Kidney glomerular epithelial cell (primary cell): ENCODE measurements around the gene CACNB4.

Experiments used
- DNase-seq: peaks from one replicate; lab custom pipeline; 2025; lab: John Stamatoyannopoulos, UW

Gene CACNB4

DNA sequence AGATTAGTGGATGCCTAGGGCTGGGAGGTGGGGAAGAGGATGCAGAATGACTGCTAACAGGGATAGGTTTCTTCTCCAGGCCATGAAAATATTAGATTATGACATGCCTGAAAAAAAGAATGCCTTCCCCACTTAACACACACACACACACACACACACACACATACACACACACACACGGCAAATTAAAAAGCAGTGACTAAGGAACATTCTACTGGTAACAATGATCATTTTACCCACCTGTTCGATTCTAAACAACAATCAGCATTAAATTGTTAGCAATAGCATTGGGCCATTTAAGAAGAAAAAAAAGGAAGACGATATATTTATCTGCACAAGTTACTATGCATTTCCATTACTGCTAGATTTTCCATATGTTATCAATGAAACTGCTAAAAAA lies 10.8 kb downstream of the CACNB4 start:
- DNase-seq: no peak

DNA sequence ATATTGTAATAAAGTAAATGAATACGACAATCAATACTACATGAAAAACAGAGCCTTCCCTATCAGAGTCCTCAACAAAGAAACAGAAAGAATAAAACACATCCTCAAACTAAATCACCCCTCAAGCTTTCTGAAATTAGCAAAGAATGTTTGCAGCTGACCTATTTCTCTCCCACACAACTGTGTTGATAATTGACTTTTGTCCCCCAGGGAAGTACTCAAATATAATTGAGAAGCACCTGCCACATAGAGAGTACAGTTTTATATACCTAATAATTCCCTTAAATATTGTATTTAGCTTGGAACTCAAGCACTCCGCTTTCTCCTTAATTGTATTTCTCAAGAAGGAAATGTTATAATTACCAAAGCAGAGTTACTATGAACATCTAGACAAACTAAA lies 12.6 kb downstream of the CACNB4 start:
- DNase-seq: no peak

DNA sequence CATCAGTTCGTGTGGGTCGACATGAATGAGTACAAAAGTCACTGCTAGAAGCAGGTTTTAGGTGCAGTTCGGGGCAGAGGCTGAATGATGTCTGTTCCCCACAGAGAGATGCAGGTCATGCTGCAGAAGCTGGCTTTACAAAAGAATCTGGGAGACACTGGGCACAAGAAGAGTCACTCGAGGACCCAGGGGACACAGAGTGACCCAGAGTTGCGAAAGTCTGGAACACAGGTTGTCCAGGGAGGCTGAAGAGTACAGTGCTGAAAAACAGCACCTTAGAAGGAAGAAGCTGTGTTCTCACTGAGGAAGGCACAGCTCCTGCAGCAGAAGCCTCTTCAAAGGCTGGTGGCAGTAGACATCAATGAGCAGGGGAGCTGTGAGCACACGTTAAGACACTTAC lies 14.8 kb downstream of the CACNB4 start:
- DNase-seq: no peak

DNA sequence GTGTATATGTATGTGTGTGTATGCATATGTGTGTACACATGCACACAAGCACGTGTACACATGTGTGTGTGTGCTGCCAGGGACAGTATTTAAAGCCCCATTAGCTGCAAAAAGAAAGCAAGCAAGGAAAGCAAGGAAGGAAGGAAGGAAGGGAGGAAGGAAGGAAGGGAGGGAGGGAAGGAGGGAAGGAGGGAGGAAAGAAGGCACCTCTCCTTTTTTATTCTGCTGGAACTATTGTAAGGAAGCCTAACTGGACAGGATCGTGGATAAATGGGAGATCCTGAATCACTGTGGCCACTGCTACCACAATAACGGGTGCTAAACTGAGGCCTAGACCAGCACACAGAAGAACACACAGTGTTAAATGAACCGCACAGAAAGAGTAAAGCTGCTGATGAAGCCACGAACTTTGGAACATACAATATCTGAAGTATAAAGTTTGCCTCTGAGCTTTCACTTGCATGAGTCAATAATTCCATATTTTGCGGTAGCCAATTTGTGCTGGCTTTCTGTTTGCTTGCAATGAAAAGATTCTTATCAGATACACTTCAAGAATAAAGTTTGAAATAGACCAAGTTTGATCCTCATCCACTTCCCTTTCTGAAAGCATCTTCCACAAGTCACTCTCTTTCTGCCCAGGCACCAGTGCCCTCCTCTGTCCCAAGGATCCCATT lies 15.5 kb downstream of the CACNB4 start:
- no peak for DNase-seq

DNA sequence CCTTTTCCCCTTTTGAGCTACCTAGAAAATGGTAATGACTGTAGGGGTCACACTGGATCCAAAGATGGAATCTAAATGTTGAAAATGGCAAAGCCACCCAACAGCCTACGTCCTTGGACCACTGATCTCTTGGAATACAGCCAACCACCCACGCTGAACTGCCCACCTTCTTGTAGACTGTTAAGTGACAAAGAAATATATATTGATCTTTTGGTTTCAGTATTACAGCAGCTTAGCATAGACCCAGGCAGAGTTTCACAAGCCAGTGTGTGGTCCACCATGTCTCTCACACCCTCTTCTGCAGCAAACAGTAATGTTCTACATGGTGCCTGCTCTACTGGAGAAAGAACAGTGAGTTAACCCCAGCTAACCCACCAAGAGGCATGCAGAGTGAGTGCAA lies 20.2 kb downstream of the CACNB4 start:
- no peak for DNase-seq

DNA sequence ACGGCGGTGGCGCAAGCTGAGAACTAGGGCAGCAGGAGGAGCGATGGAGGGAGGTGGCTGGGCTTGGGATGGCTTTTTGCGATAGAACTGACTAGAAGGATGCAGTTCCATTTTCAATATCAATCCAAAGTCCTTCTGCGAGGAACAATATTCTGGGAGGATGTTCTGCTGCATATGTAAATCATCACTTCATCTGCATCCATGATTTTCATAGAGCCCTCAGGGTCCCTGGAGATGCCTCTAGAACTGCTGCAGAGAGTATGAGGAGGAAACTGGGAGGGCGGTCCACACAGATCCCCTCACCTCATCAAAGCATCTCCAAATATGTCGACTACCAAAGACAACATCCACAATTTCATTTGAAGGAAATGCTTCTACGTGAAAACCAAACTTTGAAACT lies 20.8 kb downstream of the CACNB4 start:
- no peak for DNase-seq

- DNase-seq: no peak
These were observed 23.3 kb downstream of the CACNB4 start for GRCh38 chr2:152075461-152076050.

DNA sequence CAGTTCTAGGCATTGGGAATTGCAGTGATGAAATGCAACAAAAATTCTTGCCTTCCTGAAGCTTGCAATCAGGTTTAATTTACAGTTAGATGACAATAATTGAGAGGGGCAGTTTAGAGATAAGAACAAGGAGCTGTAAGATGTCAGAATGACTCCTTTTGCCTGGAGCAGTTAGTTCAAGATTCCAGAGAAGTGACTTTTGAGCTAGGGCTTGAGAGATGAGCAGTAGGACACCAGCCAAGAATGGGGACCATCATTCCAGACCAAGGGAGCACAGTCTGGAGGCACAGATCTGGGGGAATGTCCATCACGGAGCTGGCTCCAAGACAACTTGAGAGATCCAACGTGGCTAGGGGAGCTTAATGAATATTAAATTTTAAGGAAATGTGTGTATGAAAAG lies 26.8 kb downstream of the CACNB4 start:
- no peak for DNase-seq

- DNase-seq: no peak
These were observed 27.3 kb downstream of the CACNB4 start for GRCh38 chr2:152071518-152071917.

DNA sequence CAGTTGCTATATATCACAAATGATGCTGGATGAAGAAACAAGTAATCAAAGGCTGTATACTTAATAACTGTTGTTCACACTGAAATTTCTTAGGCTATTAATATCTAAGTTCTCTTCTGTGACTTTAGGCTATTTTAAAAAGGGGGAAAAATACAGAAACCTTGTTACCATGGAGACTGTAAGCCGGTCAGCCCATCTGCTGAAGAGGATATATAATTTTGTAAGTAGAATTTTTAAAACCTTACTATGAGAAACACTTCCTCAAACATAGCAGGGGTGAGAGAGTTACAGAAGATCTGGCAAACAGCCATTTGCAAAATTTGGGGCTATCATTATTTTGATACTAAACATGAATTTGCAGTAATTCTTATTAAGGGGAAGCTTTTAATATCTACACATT lies 27.8 kb downstream of the CACNB4 start:
- no peak for DNase-seq

GRCh38 chr2:152068226-152068625 lies 30.6 kb downstream of the CACNB4 start:
- DNase-seq: no peak

- DNase-seq: no peak
These were observed 31.0 kb downstream of the CACNB4 start for GRCh38 chr2:152067823-152068222.

DNA sequence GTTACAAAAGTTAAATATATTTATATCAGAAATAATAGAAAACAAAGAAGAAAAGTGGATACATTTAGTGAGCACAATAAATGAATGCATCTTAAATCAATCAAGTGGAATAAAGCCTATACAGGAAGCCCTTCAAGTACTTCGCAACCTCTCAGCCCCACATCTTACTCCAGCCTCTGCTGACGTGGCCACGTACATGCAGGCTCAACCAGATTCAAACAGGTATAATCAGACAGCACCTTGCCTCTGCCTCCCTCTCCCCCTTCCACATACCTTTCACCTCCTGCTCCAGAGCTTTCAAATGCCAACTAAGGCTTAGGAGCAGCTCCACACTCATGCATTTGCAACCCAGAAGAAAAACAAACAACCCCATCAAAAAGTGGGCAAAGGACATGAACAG lies 32.9 kb downstream of the CACNB4 start:
- DNase-seq: no peak

GRCh38 chr2:152064001-152064400 lies 34.8 kb downstream of the CACNB4 start:
- no peak for DNase-seq

- DNase-seq: no peak
These were observed 35.4 kb downstream of the CACNB4 start for GRCh38 chr2:152063325-152063924.

DNA sequence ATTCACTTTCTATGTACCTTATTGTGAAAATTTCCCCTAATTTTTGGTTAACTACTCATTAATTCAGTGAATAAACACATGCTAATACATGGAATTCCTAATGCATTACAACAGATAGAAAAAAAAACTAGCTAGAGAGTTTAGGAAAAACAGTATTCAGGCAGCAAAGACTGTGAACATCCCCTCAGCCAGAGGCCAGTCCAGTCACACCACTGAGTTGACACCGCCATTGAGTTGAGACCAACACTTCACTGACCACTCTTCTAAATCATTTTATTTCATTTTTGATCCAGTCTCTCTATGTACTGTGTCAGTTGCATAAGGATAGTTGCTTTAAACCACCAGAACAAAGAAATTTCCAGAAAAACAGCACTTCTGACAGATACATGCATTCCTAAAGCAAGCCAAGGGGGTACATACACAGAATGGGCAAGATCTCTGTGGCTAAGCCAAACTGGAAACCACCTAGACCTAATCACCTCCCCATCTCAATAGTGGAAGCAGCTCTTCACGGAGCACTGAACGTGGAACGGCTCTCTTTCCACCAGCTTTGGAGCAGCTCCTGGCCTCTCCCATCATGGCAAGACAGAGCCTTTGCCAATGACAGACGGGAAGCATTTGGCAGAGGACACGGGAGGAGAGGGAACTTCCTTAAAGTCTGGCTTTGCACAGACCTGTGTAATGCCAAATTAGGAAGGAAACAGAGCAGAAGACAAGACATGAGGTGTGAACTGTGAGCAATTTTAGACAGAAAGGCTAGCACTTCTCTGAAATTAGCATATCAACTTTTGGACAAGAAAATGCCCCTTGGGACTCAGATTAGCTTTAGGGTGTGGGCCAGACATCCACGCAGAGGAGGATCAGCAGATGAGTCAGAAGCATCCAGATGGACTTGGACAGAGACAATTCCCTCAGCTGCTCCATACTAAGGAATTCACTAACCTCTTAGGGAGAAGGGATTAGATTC lies 36.4 kb downstream of the CACNB4 start:
- DNase-seq: peak; percentile 29

- no peak for DNase-seq
These were observed 37.5 kb downstream of the CACNB4 start for GRCh38 chr2:152061383-152061782.

- DNase-seq: no peak
These were observed 40.2 kb downstream of the CACNB4 start for GRCh38 chr2:152058655-152059054.

DNA sequence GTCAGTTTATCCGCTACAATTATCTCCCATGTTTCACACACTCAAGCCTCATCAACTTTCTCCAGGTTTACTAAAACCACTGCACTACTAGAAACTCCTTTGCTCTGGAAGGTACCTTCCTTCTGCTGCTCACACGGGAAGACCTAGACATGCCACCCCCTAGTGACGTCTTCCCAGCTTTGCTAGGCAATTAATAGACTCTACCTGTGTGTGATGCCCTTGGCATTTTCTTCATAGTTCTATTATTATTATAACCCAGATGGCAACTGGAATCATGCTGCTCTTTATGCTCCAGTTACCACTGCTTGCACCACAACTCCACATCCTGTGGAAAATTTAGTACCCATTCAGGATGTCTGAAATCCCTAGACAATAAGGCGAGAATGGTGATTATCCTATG lies 42.4 kb downstream of the CACNB4 start:
- DNase-seq: peak; percentile 81

DNA sequence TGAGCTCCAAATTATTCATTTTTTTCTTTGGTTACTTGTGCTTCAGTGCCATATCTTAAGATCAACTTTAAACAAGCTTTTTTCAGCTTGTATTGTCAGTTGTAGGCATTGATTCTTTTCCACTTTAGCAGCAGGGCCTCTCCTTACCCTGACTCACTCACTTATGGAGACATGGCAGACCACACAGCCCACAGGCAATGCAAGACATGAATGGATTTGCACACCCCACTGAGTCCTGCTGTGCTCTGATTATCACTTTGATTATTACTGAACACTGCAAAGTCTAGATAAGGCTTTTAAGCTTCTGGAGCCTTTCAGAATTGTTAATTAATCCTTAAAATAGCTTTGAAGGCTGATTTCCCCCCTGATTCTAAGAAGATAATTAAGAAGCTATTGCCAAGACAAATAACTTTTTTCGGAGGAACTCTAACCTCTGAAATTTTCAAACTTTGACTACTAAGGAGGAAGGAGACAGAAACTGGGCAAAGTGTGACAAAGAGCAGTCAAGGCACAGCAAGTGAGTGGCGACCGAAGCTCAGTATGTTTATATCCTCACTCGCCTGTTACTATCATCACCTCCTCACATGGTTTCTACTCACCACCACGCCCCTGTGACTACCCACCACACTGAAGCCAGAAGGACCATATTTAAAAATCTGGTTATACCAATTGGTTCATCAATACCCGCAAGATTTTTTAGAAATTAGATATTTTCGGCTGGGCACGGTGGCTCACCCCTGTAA lies 43.3 kb downstream of the CACNB4 start:
- DNase-seq: peak; percentile 38

- DNase-seq: peak; percentile 54
These were observed 44.3 kb downstream of the CACNB4 start for GRCh38 chr2:152054593-152054992.

GRCh38 chr2:152051436-152051835 lies 47.4 kb downstream of the CACNB4 start:
- no peak for DNase-seq
